K562 (cell line): ENCODE results near the gene FTO. TPM values are rescaled to one million over a fixed set of nuclear protein-coding genes. Genes with fewer than 3 reads are reported as not detected.

Experiments used
- ATAC-seq: fragments of 200-7000 bp; cut with Tn5 transposase; 3 replicates; pipeline ENCODE4 v1.9.1; 2020; ENCODE audit warnings: moderate library complexity
- BruUV-seq: library from RNA; stranded (reverse); fragments of 400-500 nt; replicated peaks from 2 replicates; lab custom pipeline; 2021; lab: Mats Ljungman, UMichigan
- CTCF ChIA-PET: fragments of 300-600 bp; formaldehyde crosslinking; extraction: SDS; loops from one replicate; lab custom pipeline; 2021; ENCODE audit warnings: low intra/inter-chr PET ratio; lab: Yijun Ruan, JAX
- POLR2A ChIA-PET: fragments of 300-600, 350-650 bp; sonication (Branson Sonifier 250); formaldehyde crosslinking; extraction: SDS; loops from one replicate; lab custom pipeline; 2021; ENCODE audit warnings: antibody characterized with exemption, inconsistent platforms; lab: Yijun Ruan, JAX
- DNase-seq, 4 experiments: peaks; one replicate each; pipeline versions ENCODE4 v3.0.0 to v3.0.0-alpha.2; 2011 to 2018; ENCODE audit warnings: low spot score in 3 of 4, mixed read lengths in 3 of 4; ENCODE audit errors: extremely low read depth in 1 of 4
- FAIRE-seq: peaks from 2 replicates; lab custom pipeline; 2011; peaks lifted over from hg19 to GRCh38; lab: Jason Lieb, UNC
- H2AFZ ChIP-seq: 2 replicates; pipeline ENCODE4 v1.6.0; 2011; ENCODE audit warnings: low read depth, low read length, control low read depth, inconsistent platforms
- H3K27ac ChIP-seq: fragments of 200-600 bp; 3 replicates; pipeline ENCODE4 v1.8.0; 2011; ENCODE audit warnings: low read depth, mild to moderate bottlenecking, control low read depth, inconsistent platforms, low read length, moderate library complexity, mixed read lengths; ENCODE audit errors: extremely low read depth
- H3K27me3 ChIP-seq, 2 experiments: fragments of 300-600 bp in 1 of 2; 2 replicates in 1 of 2; 3 replicates in 1 of 2; pipeline versions ENCODE4 v1.6.0 to v1.8.0; 2011; ENCODE audit warnings: inconsistent platforms in 2 of 2, low read length in 2 of 2, mild to moderate bottlenecking in 1 of 2, mixed read lengths in 1 of 2, moderate library complexity in 1 of 2; ENCODE audit not compliant: control insufficient read depth in 2 of 2, insufficient read depth in 2 of 2
- H3K36me3 ChIP-seq: fragments of 300-600 bp; 3 replicates; pipeline ENCODE4 v1.8.0; 2011; ENCODE audit warnings: mild to moderate bottlenecking, low read length, inconsistent platforms; ENCODE audit not compliant: control insufficient read depth, insufficient read depth
- H3K4me1 ChIP-seq, 2 experiments: fragments of 200-600 bp in 1 of 2; replicated peaks in 1 of 2; 2 replicates in 1 of 2; 3 replicates in 1 of 2; pipeline versions ENCODE4 v1.5.1 to v1.8.0; 2011; ENCODE audit warnings: inconsistent platforms in 2 of 2, low read length in 2 of 2, mild to moderate bottlenecking in 1 of 2, mixed read lengths in 1 of 2, moderate library complexity in 1 of 2; ENCODE audit not compliant: control insufficient read depth in 2 of 2, insufficient read depth in 2 of 2
- H3K4me2 ChIP-seq: 2 replicates; pipeline ENCODE4 v1.6.1; 2011; ENCODE audit warnings: low read length, control low read depth, inconsistent platforms, mixed read lengths; ENCODE audit not compliant: insufficient read depth
- H3K4me3 ChIP-seq: fragments of 200-600 bp; sonication (generic), shearing (Covaris generic); 2 replicates; pipeline ENCODE4 v1.5.1; 2016; ENCODE audit warnings: control low read depth, inconsistent platforms
- H3K79me2 ChIP-seq: fragments of 200-600 bp; 3 replicates; pipeline ENCODE4 v1.8.0; 2011; ENCODE audit warnings: low read length, inconsistent platforms; ENCODE audit not compliant: control insufficient read depth, insufficient read depth
- H3K9ac ChIP-seq, 2 experiments: 2 replicates each; pipeline versions ENCODE4 v1.6.0 to v1.6.1; 2011; ENCODE audit warnings: low read depth in 2 of 2, low read length in 2 of 2, control low read depth in 1 of 2, inconsistent platforms in 1 of 2, mild to moderate bottlenecking in 1 of 2, mixed read lengths in 1 of 2; ENCODE audit not compliant: insufficient read depth in 1 of 2
- H3K9me1 ChIP-seq: one replicate; pipeline ENCODE4 v1.6.0; 2011; ENCODE audit warnings: inconsistent platforms, mild to moderate bottlenecking, low read length, moderate library complexity; ENCODE audit not compliant: control insufficient read depth, insufficient read depth
- H3K9me3 ChIP-seq: replicated peaks from 2 replicates; pipeline ENCODE4 v1.5.1; 2011; ENCODE audit warnings: low read depth, low read length, inconsistent platforms; ENCODE audit not compliant: control insufficient read depth, insufficient read depth
- H4K20me1 ChIP-seq: replicated peaks from 2 replicates; pipeline ENCODE4 v1.6.1; 2011; ENCODE audit warnings: low read length, inconsistent platforms, mixed read lengths; ENCODE audit not compliant: control insufficient read depth, insufficient read depth
- BRF1 ChIP-seq: IDR thresholded peaks from 3 replicates; pipeline ENCODE4 v1.6.1; 2011; ENCODE audit warnings: borderline replicate concordance, mild to moderate bottlenecking; ENCODE audit not compliant: insufficient read length; ENCODE audit errors: extremely low read depth
- CBFA2T2 ChIP-seq: fragments of 450-650 bp; conservative IDR thresholded peaks from 2 replicates; pipeline ENCODE4 v1.6.1; 2017; ENCODE audit warnings: mild to moderate bottlenecking
- CLOCK ChIP-seq: fragments of 250-450 bp; sonication (Bioruptor Pico); IDR thresholded peaks from 2 replicates; pipeline ENCODE4 v1.4.0; 2020; ENCODE audit warnings: mild to moderate bottlenecking, moderate library complexity, borderline replicate concordance
- ELK3 ChIP-seq: fragments of 450-650 bp; formaldehyde crosslinking; IDR thresholded peaks from 2 replicates; pipeline ENCODE4 v1.4.0; 2020; ENCODE audit warnings: mild to moderate bottlenecking
- GABPB1 ChIP-seq: sonication (generic); formaldehyde crosslinking; IDR thresholded peaks from 2 replicates; pipeline ENCODE4 v1.8.0; 2022; ENCODE audit warnings: mild to moderate bottlenecking, missing genetic modification reagents
- KLF13 ChIP-seq: fragments of 450-650 bp; IDR thresholded peaks from 2 replicates; pipeline ENCODE4 v1.6.1; 2016; ENCODE audit warnings: missing genetic modification characterization, low read depth, mild to moderate bottlenecking, missing compliant biosample characterization, moderate library complexity, borderline replicate concordance
- RB1 ChIP-seq: fragments of 450-650 bp; IDR thresholded peaks from 2 replicates; pipeline ENCODE4 v1.6.1; 2017; ENCODE audit warnings: low read depth, mild to moderate bottlenecking
- TBL1XR1 ChIP-seq, 2 experiments: IDR thresholded peaks; 2 replicates each; pipeline ENCODE4 v1.6.1; 2012; ENCODE audit warnings: improper control_type of control experiment in 2 of 2, low read length in 2 of 2, mild to moderate bottlenecking in 1 of 2
- THRAP3 ChIP-seq: fragments of 450-650 bp; IDR thresholded peaks from 2 replicates; pipeline ENCODE4 v1.6.1; 2016; ENCODE audit warnings: mild to moderate bottlenecking, inconsistent platforms, borderline replicate concordance
- ZBTB49 ChIP-seq: sonication (generic); formaldehyde crosslinking; IDR thresholded peaks from 2 replicates; pipeline ENCODE4 v1.8.0; 2022; ENCODE audit warnings: missing genetic modification reagents, mild to moderate bottlenecking, borderline replicate concordance
- ZC3H8 ChIP-seq: fragments of 450-650 bp; IDR thresholded peaks from 2 replicates; pipeline ENCODE4 v1.6.1; 2017
- ZNF408 ChIP-seq: fragments of 250-450 bp; sonication (Bioruptor Pico); IDR thresholded peaks from 2 replicates; pipeline ENCODE4 v1.4.0; 2020; ENCODE audit warnings: low read depth, mild to moderate bottlenecking, moderate library complexity
- ZNF655 ChIP-seq: fragments of 250-450 bp; sonication (Bioruptor Pico); IDR thresholded peaks from 2 replicates; pipeline ENCODE4 v1.5.0; 2021
- ZNF696 ChIP-seq: fragments of 250-450 bp; sonication (Bioruptor Pico); conservative IDR thresholded peaks from 2 replicates; pipeline ENCODE4 v1.4.0; 2020; ENCODE audit warnings: mild to moderate bottlenecking, moderate library complexity
- WGBS: fragments of 100-300 bp; shearing (Covaris generic); methylation state at CpG from one replicate; pipeline ENCODE4 v1.1.6; 2016; ENCODE audit warnings: low coverage, mixed read lengths; ENCODE audit not compliant: insufficient coverage; ENCODE audit errors: missing lambda C conversion rate; 5-methylcytosine and 5-hydroxymethylcytosine counted together
- in situ Hi-C: fragments of 300-500 bp; cut with MboI; formaldehyde crosslinking; loops from 4 replicates; pipeline ENCODE4 v1.15.0; 2018; ENCODE audit warnings: inconsistent platforms, mixed read lengths
- intact Hi-C: fragments of 100-400 bp; cut with micrococcal nuclease; formaldehyde crosslinking; loops from 2 replicates; pipeline ENCODE4 v1.14.2; 2022
- polyA plus RNA-seq, 8 experiments: library from polyadenylated mRNA; depleted of rRNA in 4 of 8; stranded (reverse) in 5 of 8; unstranded in 3 of 8; fragments of >200 nt; fragmentation: Nextera tagmentation in 2 of 8; fragmentation: Illumina TruSeq in 1 of 8; extraction: Ambion mirVana in 2 of 8; extraction: Trizol in 1 of 8; gene quantifications; 2 replicates each; pipeline versions ENCODE4 v1.2.1 to v1.2.3, GENCODE V29; 2011 to 2014; ENCODE audit warnings: inconsistent platforms in 1 of 8, missing spikeins in 1 of 8
- total RNA-seq, 7 experiments: library from RNA; depleted of rRNA in 6 of 7; stranded (reverse); fragments of >200 nt in 6 of 7; fragmentation: Illumina TruSeq in 2 of 7; extraction: Trizol in 2 of 7; gene quantifications; 2 replicates each; pipeline versions ENCODE4 v1.2.1 to v1.2.3, GENCODE V29; 2011 to 2021; ENCODE audit warnings: low replicate concordance in 1 of 7

Gene FTO
- total and polyA plus RNA-seq, 9 of the 15 experiments (the other 6 are each of a cell fraction or from before 2014, with no cell fraction given): 11.3 to 27.7 (median 25.5) TPM

- ATAC-seq: no peak
- no peaks in the 10 kb centered on the region for H3K36me3 ChIP-seq
- H4K20me1 ChIP-seq: peaks cover 8% of the 10 kb centered on the region; the same call in 1 of the 2 replicates
- no peak overlapping the region for H3K9ac ChIP-seq
- ChIA-PET CTCF (no interaction called here), POLR2A (no interaction called here)
- BruUV-seq: no TSS peak
- H3K4me3 ChIP-seq: no peak overlapping the region
- intact Hi-C loops (no loop called here), in situ Hi-C loops (no loop called here)
- no peaks in the 10 kb centered on the region for H3K9me1 ChIP-seq
- WGBS: 35% methylated on average over 5 of the region's 5 CpGs
- H3K4me2 ChIP-seq: no peak overlapping the region
- TF ChIP-seq BRF1 (no peak), RB1 (no peak), GABPB1 (CRISPR knock-in tag) (no peak), ZNF696 (CRISPR knock-in tag) (no peak), ZC3H8 (no peak), ZNF408 (CRISPR knock-in tag) (no peak), CBFA2T2 (no peak), KLF13 (tag) (no peak), CLOCK (CRISPR knock-in tag) (no peak), ELK3 (CRISPR knock-in tag) (no peak), ZBTB49 (CRISPR knock-in tag) (no peak), THRAP3 (no peak), TBL1XR1 (IDR thresholded peaks at IDR 0.05; ENCODE audit: low read length in 2 of 2) (no peak), ZNF655 (CRISPR knock-in tag) (no peak)
- H3K4me1 ChIP-seq: peaks cover 0 to 3% of the 10 kb centered on the region in 2 experiments; a peak in 1 of 5 replicates
- no peak overlapping the region for H2AFZ ChIP-seq
- FAIRE-seq: no peak
- no peaks in the 10 kb centered on the region for H3K9me3 ChIP-seq
- no peak overlapping the region for H3K27ac ChIP-seq
- H3K79me2 ChIP-seq: no peaks in the 10 kb centered on the region
- no peaks in the 10 kb centered on the region for H3K27me3 ChIP-seq
- no peak for DNase-seq
Measured at GRCh38 chr16:53737552-53737951, 33.6 kb downstream of the FTO start.
